Fibroblast of mammary gland (primary cell): Measurements from ENCODE around the gene CYP1A2.

Experiments used
- DNase-seq: peaks from one replicate; pipeline ENCODE4 v3.0.0-alpha.2; 2010; ENCODE audit warnings: low read depth
- H3K4me3 ChIP-seq: 2 replicates; pipeline ENCODE4 v1.5.1; 2011; ENCODE audit warnings: low read depth, mild to moderate bottlenecking, low read length, moderate library complexity; ENCODE audit not compliant: control insufficient read depth
- TF ChIP-seq, protein P1 (sequence below): conservative IDR thresholded peaks from 2 replicates; pipeline ENCODE4 v1.5.1; 2011; ENCODE audit warnings: low read depth, low read length, inconsistent platforms; ENCODE audit not compliant: control insufficient read depth, insufficient read depth

Gene CYP1A2

DNA sequence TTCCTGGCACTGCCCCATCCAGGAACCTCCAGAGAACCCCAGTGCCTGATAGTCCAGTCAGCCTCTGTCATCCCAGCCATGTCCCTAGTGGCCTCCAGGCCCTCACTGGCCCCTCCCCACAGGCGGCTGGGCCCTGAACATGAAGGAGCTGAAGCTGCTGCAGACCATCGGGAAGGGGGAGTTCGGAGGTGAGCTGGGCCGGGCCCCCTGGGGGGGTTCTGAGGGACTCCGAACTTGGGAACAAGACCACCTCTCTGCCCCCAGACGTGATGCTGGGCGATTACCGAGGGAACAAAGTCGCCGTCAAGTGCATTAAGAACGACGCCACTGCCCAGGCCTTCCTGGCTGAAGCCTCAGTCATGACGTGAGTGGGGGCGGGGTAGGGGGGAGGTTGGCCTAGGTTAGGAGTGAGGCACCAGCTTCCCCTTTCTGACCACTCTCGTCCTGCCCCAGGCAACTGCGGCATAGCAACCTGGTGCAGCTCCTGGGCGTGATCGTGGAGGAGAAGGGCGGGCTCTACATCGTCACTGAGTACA lies 52.0 kb downstream of the CYP1A2 start:
- TF ChIP-seq, protein P1, sequence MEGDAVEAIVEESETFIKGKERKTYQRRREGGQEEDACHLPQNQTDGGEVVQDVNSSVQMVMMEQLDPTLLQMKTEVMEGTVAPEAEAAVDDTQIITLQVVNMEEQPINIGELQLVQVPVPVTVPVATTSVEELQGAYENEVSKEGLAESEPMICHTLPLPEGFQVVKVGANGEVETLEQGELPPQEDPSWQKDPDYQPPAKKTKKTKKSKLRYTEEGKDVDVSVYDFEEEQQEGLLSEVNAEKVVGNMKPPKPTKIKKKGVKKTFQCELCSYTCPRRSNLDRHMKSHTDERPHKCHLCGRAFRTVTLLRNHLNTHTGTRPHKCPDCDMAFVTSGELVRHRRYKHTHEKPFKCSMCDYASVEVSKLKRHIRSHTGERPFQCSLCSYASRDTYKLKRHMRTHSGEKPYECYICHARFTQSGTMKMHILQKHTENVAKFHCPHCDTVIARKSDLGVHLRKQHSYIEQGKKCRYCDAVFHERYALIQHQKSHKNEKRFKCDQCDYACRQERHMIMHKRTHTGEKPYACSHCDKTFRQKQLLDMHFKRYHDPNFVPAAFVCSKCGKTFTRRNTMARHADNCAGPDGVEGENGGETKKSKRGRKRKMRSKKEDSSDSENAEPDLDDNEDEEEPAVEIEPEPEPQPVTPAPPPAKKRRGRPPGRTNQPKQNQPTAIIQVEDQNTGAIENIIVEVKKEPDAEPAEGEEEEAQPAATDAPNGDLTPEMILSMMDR, result no peak

DNA sequence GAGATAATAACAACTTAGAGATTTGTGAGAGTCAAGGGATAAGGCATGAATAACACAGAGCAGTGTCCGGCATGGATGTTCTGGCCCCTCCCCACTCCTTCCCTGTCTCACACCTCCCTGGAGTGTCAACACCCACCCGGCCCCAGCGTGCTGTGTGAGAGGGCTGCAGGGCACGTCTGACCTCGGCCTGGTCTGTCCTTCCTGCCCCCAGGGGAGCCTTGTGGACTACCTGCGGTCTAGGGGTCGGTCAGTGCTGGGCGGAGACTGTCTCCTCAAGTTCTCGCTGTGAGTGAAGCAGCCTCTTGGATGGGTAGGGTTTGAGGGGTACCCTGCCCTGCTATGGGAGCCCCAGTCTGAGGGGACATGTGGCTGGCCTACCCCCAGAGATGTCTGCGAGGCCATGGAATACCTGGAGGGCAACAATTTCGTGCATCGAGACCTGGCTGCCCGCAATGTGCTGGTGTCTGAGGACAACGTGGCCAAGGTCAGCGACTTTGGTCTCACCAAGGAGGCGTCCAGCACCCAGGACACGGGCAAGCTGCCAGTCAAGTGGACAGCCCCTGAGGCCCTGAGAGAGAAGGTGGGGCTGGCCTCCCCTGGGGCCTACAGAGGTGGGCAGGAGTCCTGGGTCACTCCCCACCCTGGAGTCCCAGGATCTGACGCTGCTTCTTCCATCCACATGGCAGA lies 52.8 kb downstream of the CYP1A2 start:
- TF ChIP-seq, protein P1, result no peak
- DNase-seq, result no peak
- no peak overlapping the region for H3K4me3 ChIP-seq

More for the DNA sequence above, 52.0 kb downstream of the CYP1A2 start:
- no peak for DNase-seq
- no peak overlapping the region for H3K4me3 ChIP-seq

DNA sequence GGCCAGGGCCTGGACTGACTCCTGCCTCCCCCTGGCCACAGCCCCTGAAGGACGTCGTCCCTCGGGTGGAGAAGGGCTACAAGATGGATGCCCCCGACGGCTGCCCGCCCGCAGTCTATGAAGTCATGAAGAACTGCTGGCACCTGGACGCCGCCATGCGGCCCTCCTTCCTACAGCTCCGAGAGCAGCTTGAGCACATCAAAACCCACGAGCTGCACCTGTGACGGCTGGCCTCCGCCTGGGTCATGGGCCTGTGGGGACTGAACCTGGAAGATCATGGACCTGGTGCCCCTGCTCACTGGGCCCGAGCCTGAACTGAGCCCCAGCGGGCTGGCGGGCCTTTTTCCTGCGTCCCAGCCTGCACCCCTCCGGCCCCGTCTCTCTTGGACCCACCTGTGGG lies 53.6 kb downstream of the CYP1A2 start:
- DNase-seq, result no peak
- no peak overlapping the region for H3K4me3 ChIP-seq
- TF ChIP-seq, protein P1, result no peak

DNA sequence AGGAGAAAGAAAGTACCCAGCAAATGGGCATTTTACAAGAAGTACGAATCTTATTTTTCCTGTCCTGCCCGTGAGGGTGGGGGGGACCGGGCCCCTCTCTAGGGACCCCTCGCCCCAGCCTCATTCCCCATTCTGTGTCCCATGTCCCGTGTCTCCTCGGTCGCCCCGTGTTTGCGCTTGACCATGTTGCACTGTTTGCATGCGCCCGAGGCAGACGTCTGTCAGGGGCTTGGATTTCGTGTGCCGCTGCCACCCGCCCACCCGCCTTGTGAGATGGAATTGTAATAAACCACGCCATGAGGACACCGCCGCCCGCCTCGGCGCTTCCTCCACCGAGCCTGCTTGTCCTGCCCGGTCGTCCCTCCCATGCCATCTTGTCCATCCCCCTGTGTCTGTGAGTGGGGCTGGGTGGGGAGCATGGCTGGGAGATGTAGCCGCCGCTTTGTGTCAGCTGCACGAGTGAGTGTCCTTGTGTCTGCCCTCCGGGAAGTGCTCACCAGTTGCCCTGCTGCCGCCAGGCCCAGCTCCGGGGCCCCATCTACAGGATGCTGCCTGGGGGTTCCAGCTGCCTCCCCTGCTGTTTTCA lies 54.3 kb downstream of the CYP1A2 start:
- H3K4me3 ChIP-seq, result no peak overlapping the region
- TF ChIP-seq, protein P1, result no peak
- no peak for DNase-seq

DNA sequence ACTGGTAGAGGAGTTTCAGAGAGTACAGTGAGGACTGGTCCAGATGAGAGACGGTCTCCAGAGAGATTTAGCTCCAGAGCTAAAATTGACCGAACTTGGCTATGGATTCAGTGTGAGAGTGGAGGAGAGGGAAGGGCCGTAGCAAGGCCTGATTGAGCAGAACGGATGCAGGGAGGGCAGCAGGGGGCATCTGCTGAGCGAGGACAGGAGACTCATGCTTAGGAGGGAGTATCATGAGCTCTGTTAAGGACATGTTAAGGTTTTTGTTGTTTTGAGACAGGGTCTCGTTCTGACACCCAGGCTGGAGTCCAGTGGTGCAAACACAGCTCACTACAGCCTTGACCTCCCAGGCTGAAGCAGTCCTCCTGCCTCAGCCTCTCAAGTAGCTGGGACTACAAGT lies 56.3 kb downstream of the CYP1A2 start:
- no peak for DNase-seq
- H3K4me3 ChIP-seq, result no peak overlapping the region
- TF ChIP-seq, protein P1, result no peak
